Limb (tissue), 2 donors: Measurements from ENCODE around the gene NOVA1.
"Not testable (repeated sequence)": the region's sequence is repeated elsewhere in the genome, so short reads cannot be mapped to it uniquely, and the experiment has no call there.

Experiments
- DNase-seq, 2 donors: peaks; one replicate each; pipeline ENCODE4 v3.0.0-alpha.2; 2016; ENCODE audit errors: extremely low spot score in 2 of 2

NOVA1 gene, protein sequence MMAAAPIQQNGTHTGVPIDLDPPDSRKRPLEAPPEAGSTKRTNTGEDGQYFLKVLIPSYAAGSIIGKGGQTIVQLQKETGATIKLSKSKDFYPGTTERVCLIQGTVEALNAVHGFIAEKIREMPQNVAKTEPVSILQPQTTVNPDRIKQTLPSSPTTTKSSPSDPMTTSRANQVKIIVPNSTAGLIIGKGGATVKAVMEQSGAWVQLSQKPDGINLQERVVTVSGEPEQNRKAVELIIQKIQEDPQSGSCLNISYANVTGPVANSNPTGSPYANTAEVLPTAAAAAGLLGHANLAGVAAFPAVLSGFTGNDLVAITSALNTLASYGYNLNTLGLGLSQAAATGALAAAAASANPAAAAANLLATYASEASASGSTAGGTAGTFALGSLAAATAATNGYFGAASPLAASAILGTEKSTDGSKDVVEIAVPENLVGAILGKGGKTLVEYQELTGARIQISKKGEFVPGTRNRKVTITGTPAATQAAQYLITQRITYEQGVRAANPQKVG

DNA sequence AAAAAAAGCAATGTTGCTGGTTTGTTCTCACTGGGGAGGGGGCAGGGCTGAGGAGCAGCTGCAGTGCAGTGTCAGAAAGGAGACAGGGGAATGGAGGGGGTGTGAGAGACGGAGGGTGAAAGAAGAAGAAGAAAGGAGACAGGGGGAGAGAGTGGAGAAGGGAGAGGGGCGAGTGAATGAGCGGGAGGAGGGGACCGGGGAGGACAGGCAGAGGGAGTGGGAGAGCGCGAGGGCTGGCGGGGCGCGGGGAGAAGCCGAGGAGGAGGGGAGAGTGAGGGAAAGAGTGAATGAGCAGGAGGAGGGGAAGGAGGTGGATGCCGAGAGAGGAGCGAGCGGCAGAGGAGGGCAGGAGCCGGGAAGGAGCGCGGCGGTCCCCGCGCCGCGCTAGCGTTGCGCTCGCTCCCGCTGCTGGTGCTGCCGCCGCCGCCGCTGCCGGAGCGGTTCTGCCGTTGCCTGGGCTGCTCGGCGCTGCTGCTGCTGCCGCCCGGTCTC lies at the start of gene NOVA1:
NOVA1 (minus strand) TSS at position 445 of the 492 bp plus-strand sequence. CDS start 597 bp downstream, outside the sequence.
- DNase-seq: peak in 1 of 2 donors; percentile 65

DNA sequence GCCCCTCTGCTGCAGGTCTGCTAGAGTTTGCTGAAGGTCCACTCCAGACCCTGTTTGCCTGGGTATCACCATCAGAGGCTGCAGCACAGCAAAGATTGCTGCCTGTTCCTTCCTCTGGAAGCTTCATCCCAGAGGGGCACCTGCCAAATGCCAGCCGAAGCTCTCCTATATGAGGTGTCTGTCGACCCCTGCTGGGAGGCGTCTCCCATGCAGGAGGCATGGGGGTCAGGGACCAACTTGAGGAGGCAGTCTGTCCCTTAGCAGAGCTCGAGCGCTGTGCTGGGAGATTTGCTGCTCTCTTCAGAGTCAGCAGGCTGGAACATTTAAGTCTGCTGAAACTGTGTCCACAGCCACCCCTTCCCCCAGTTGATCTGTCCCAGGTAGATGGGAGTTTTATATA lies 47.2 kb upstream of the NOVA1 start:
- not testable (repeated sequence) for DNase-seq

DNA sequence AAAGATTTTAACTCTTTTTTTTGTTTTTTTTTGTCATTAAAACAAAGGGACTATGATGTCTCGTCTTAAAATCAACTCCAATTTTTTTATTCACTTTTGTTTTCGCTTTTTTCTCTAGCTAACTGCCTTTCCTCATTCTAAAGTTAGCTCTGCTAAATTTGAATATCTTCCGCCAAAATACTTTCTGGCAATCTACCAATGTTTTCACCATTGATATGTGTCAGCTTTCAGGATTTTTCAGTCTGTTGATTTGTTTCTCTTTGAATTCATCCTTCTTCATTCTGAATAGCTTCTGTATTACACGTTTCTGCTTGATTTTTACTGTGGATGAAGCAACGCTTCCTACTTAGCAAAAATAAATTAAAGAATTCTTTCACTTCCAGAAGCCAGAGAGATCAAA lies 38.7 kb upstream of the NOVA1 start:
- no peak for DNase-seq

DNA sequence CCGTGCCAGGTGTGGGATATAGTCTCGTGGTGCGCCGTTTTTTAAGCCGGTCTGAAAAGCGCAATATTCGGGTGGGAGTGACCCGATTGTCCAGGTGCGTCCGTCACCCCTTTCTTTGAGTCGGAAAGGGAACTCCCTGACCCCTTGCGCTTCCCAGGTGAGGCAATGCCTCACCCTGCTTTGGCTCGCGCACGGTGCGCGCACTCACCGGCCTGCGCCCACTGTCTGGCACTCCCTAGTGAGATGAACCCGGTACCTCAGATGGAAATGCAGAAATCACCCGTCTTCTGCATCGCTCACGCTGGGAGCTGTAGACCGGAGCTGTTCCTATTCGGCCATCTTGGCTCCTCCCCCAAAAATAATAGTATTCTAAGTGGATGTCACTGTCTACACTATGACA lies 37.1 kb upstream of the NOVA1 start:
- not testable (repeated sequence) for DNase-seq

DNA sequence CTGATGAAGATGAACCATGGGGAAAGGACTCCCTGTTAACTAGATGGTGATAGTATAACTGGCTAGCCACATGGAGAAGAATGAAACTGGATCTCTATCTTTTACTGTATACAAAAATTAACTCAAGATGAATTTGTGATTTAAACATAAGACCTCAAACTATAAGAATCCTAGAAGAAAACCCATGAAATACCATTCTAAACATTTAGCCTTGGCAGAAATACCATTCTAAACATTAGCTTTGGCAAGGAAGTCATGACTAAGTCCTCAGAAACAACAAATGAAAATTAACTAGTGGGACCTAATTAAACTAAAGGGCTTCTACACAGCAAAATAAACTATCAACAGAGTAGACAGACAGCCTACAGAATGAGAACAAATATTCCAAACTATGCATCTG lies 28.4 kb upstream of the NOVA1 start:
- no peak for DNase-seq

DNA sequence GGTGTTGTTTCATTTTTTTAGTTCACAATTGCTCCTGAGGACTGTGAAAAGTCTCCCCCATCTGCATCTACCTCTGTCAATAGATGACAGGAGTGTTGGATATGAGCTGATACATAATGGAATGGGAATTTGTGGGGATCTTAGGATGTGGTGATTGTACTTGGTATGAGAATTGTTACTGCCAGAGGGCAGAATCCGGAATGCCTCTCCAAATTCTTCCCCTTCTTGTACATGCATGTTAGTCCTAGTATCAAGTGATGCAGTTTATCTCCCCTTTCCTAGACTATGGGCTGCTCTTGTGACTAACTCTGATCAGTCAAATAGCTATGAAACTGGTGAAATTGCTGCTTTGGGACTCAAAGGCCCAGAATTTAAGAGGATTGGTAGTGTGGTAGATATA lies 24.8 kb upstream of the NOVA1 start:
- no peak for DNase-seq

DNA sequence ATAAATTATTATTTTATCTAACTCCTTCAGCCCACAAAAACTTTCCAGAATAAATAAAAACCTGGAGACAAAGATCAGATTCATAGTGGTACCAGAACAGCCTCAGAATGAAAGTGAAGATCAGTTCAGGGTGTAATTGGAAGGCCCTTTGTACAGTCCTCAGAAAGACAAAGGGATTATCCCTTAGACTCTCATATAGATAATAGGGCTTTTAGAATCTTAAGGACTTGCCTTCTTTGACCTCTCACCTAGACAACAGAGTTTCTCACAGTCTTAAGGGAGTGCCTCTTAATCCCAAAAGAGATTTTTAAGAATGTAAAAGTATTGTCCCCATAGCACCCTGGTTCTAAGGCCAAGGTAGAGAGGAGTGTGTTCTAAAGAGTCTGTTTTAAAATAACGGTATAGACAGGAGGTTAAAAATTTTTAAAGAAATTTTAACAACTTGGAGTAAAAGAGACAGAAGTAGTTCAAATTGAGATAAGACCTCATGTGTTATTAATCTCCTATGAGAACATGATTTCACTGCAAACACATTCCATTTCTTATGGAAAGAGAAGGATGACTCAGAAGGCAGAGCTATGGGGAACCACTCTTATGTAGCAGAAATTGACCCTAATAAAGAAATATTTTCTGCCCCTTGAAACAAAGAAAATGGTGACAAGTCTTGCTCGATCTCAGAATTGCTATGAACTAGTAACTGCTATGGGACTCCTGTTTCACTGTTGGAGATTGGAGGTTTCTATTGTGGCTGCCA lies 24.2 kb upstream of the NOVA1 start:
- no peak for DNase-seq

DNA sequence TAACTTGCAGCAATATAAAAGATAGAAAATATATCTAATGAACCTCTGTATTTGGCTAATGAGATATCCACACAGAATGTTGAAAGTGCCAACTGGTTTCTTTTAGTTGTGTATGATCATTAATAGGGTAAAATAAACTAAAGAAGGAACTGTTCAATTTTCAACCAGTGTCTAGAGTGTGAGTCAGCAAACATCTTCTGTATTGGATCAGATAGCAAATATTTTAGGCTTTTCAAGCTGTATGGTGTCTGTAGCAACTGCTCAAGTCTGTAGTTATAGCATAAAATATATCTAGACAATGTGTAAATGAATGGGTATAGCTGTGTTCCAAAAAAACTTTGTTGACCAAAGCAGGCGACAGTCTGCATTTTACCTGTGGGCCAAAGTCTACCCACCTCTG lies 23.5 kb upstream of the NOVA1 start:
- no peak for DNase-seq

DNA sequence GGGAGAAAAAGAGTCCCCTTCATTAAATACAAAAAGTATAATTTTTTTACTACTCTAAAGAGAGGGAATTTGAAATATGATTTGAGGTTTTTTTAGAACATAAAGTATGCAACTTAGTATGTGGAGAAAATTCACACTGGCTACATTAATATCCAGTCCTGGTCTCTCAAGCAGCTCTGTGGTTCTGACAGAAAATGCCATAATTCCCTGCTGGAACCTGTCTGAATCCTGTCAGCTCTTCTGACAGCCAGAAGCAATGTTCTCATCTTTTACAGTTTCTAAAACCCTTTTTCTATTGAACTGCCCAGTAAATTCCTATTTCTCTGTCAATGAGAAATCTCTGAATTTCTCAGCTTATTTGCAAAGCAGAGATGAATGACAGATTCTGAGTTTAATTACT lies 13.4 kb upstream of the NOVA1 start:
- DNase-seq: no peak

DNA sequence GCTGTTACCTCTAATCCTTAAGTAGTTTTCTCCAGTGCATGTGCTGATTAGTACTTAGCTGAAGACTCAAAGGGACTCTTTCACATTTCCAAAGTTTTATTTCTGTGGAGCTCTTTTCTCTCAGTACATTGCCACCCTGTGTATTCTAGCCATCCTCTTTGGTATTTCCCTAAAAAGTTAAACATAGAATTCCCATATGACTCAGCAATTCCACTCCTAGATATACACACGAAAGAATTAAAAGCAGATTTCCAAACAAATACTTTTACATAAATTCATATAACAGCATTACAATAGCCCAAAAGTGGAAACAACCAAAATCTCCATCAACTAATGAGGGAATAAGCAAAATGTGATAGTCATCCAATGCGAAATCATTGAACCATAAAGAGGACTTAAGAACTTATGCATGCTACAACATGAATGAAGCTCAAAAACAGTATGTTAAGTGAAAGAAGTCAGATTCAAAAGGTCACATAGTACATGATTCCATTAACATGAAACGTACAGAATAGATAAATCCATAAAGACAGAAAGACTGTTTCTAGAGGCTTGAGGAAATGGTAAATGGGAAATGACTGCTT lies 9.0 kb upstream of the NOVA1 start:
- DNase-seq: no peak

DNA sequence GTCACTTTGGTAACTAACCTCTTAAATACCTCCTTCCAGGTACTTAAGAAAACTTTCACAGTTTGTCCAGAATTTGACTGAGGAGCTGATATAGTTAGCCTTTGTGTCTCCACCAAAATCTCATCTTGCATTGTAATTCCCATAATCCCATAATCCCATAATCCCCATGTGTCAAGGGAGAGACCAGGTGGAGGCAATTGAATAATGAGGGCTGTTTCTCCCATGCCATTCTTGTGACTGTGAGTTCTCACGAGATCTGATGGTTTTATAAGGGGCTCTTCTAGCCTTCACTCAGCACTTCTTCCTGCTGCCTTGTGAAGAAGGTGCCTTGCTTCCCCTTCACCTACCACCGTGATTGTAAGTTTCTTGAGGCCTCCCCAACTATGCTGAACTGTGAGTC lies 7.8 kb upstream of the NOVA1 start:
- DNase-seq: no peak

DNA sequence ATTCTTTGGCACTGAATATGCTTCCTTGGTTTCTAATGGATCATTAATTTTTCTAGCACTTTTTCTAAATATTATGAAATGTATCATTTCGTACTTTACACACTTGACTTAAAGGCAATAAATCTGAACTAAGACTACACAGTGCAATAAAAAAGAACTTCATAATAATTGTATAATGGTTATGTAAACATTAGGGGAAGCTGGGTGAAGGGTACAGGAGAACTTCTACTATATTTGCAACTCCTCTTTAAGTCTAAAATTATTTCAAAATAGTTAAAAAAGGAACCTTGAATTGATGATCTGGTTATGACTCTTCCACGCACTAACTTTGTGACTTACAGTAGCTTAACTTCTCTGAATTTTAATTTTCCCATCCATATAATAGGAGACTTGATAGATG lies 5.1 kb upstream of the NOVA1 start:
- DNase-seq: no peak

DNA sequence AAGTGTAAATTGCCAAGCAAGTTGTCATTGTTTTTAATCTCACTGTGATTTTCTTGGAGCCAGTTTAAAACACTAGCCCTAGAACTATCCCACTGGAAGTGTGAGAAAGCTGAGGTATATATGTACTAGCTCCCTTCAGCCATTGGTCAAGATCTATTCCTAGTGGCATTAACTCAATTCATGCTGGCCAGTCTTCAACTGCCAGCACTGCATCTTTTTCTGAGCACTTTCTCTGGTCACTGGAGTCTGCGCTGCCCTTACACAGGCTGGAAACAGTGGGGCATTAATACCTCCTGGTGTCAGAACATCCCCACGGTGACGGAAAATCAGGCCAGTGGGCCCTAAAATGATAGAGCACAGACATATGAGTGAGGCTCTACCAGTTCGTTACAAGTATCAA lies 4.0 kb upstream of the NOVA1 start:
- no peak for DNase-seq

DNA sequence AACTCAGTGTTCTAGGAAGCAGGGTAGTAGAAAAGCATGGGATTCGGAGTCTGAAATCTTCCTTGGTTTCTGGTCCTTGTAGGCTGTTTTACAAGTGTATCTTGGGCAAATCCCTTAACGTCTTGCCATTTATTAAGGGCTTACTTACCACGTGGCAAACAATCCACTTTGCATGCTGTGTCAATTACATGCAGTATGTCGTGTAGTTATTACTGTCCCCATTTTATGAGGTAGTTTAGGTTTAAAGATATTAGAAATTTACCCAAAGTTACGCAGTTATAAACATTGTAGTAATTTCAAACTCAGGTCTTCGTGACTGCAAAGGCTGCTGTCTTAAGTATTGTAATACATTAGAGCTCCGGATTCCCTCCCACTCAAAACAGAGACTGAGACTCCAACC lies 1.5 kb upstream of the NOVA1 start:
- no peak for DNase-seq

DNA sequence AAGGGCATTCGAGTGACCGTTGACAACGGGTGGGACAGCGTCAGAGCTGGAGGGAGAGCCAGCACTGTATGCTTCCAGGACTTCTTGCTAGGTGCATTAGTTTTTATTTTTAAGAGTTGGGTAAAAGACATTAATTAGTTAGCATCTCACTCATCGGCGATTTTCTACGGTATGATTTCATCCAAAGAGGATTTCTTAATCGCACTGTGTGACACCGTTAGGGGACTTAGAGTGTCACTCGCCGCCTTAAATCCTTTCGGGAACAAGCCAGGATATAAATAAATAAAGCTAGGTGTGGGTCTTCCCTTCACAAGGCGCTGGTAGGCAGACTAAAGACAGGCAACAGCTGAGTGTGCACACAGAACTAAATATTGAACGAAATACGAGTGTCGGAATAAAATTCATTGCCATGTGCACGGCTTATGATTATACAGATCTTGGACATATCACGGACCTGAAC lies 869 bp upstream of the NOVA1 start:
- DNase-seq: peak in 1 of 2 donors; percentile 30

DNA sequence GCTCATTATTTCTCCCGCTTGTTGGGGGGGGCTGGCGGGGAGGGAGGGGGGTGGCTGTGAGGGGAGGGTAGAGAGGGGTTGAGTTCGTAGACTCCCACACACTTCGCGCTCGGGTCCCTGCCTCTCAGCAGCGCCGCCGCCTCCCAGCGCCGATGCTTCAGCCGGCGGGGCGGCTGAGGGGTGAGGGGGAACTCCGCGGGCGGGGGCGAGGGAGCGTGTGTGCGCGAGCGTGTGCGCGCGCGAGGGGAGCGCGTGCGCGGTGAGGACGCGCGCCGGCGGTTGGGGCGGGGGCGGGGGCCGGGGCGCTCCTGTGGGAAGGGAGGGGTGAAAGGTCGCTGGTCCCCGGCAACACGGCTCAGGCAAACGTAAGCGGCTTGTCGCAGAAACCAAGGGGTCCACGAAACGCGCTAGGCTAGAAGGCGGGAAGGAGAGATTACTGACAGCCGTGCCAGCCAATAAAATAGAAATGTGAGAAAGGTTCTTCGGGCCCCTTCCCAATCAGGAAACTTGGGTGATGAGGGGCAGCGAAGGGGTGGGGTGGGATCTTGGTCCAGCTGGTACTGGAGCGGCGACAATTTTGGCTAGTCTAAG lies 343 bp upstream of the NOVA1 start:
- peak; percentile 96 for DNase-seq

DNA sequence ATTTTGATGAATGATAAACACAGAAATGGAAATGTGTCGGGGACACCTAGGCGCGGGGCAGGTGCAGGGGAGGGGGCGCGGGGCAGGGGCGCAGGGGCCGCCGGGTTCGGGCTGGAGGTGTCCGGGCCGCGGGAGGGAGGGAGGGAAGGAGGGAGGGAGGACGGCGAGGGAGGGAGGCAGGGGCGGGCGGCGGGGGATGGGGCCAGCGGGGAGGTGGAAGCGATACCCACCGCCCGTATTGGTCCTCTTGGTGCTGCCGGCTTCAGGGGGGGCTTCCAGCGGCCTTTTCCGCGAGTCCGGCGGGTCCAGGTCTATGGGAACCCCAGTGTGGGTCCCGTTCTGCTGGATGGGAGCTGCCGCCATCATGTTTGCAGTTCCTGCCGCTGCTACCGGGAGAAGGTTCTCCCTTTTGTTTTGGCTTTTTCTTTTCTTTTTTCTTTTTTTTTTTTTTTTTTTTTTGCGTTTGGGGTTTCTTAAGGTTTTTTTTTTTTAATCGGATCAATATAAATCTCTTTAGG lies 703 bp downstream of the NOVA1 start:
- DNase-seq: peak in 1 of 2 donors; percentile 84

DNA sequence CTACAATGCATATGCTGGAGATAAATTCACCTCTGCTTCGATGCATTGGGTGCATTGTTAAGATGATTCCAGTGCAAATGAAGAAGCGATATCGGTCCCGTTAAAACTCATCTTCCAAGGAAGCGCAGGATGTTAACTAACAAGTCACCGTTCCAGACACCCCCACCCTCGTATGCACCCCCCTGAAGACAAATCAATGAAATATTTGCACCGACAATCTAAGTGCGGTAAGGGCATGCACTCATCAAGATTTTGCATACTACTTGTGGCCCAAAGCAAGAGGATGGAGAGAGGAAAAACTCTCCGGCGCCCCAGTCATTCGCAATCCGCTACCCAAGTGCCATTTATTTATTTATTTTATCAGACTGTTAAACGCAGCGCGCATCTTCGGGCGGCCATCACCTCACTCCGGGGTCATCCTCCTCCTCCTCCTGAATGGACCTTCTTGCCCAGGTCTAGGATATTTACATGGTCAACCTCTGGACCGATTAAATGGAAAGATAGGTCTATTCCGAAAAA lies 1.2 kb downstream of the NOVA1 start:
- peak in 1 of 2 donors; percentile 11 for DNase-seq

DNA sequence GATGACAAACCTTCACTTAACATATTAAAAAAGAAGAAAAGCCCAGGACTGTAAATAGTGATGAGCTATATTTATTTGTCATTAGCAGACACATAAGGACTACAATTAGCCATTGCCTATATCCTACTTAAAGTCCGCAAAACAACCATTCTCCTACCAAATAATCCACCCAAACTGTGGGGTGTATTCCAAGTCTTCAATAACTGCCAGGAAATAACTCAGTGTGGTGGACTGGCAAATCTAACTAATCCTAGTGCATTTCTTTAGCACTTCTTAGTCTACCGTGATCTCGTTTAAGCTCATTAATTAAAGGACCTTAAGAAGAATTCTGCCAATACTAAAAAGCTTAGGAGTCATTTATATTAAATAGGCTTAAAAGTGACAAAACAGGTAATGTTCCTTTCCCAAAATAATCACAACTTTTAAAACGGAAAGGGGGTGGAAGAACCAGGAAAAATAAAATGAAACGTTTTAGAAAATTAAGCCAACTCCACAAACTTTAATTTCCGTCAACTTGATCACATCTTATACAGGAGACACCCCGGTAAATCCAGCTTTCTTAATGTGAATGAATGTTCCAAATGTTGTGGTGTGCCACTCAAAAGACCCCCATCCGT lies 1.8 kb downstream of the NOVA1 start:
- no peak for DNase-seq

DNA sequence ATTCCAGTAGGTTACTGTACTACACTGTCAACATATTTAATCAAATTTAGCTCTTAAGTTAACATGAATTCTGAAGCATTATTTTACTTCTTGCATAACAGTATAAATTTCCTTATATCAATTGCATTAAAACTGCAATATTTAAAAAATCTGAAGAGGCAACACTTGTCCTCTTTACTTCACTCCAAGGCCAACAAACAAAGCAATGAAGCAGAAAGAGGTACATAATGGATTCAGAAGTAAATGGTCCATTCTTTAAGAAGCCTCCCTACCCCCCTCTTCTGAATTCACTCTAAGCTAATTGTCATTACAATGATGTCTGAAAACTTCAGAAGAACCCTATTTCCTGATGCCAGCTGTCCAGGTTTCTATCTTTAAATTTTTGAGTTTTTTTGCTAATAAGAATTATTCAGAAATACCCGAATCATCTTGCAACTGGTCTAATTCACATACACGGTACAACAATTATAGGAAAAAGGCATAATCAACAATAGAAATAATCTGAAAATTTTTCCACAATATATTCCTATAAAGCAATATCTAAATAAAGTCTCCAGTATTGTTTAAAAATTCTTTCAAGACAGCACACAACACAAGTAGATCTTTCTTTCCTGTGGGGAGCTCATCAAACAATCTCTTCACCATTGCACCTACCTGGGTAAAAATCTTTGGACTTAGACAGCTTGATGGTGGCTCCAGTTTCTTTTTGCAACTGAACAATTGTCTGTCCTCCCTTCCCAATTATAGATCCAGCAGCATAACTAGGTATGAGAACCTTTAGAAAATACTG lies 2.9 kb downstream of the NOVA1 start:
- no peak for DNase-seq
